Right renal cortex interstitium (tissue), 3 donors: ENCODE results near the gene CALR. TPM values are rescaled to one million over a fixed set of nuclear protein-coding genes. Genes with fewer than 3 reads are reported as not detected.
"Not testable (repeated sequence)": the region's sequence is repeated elsewhere in the genome, so short reads cannot be mapped to it uniquely, and the experiment has no call there.

ENCODE experiments used
- DNase-seq, 3 donors: peaks; one replicate each; pipeline ENCODE4 v3.0.0-alpha.2; 2013; ENCODE audit warnings: low read depth in 3 of 3, low spot score in 2 of 3
- polyA plus RNA-seq, 3 donors: library from polyadenylated mRNA; unstranded; fragments of 120-200 nt; gene quantifications; one replicate each; pipeline ENCODE4 v1.2.1, GENCODE V29; 2013; ENCODE audit not compliant: insufficient read length in 3 of 3

The CALR gene
- polyA plus RNA-seq, 3 donors = 833 to 1,059 (median 960) TPM

GRCh38 chr19:12974301-12975220 lies 36.2 kb downstream of the CALR start:
- no peak for DNase-seq

GRCh38 chr19:12975221-12975741 lies 36.9 kb downstream of the CALR start:
- DNase-seq = no peak

- DNase-seq = not testable (repeated sequence)
Measured at GRCh38 chr19:12976109-12976508, 37.7 kb downstream of the CALR start.

- DNase-seq = no peak
Measured at GRCh38 chr19:12979974-12980373, 41.6 kb downstream of the CALR start.

GRCh38 chr19:12982648-12983047 lies 44.2 kb downstream of the CALR start:
- DNase-seq = no peak

- no peak for DNase-seq
Measured at GRCh38 chr19:12983091-12983490, 44.7 kb downstream of the CALR start.

GRCh38 chr19:12983542-12984142 lies 45.2 kb downstream of the CALR start:
- DNase-seq = no peak

GRCh38 chr19:12984143-12984627 lies 45.8 kb downstream of the CALR start:
- no peak for DNase-seq

- DNase-seq = no peak
Measured at GRCh38 chr19:12984683-12985048, 46.3 kb downstream of the CALR start.

- no peak for DNase-seq
Measured at GRCh38 chr19:12985049-12985776, 46.8 kb downstream of the CALR start.

GRCh38 chr19:12986726-12987125 lies 48.3 kb downstream of the CALR start:
- no peak for DNase-seq

- DNase-seq = no peak
Measured at GRCh38 chr19:12987190-12987589, 48.8 kb downstream of the CALR start.

- DNase-seq = no peak
Measured at GRCh38 chr19:12987781-12988180, 49.4 kb downstream of the CALR start.

GRCh38 chr19:12990431-12990830 lies 52.0 kb downstream of the CALR start:
- no peak for DNase-seq

GRCh38 chr19:12990853-12991252 lies 52.4 kb downstream of the CALR start:
- no peak for DNase-seq

GRCh38 chr19:12991296-12991695 lies 52.9 kb downstream of the CALR start:
- no peak for DNase-seq

- DNase-seq = no peak
Measured at GRCh38 chr19:12992729-12993128, 54.3 kb downstream of the CALR start.

- no peak for DNase-seq
Measured at GRCh38 chr19:12993562-12993961, 55.2 kb downstream of the CALR start.
